Measurements from ENCODE around the gene DCLK3. TPM values are rescaled to one million over a fixed set of nuclear protein-coding genes. Genes with fewer than 3 reads are reported as not detected.

The DCLK3 gene
- total RNA-seq, 6 experiments from 2014 or later = not detected

- no peaks in the 10 kb centered on the region for H3K4me1 Mint-ChIP-seq (ENCODE audit: low read depth)
- no peaks in the 10 kb centered on the region for H3K9me3 Mint-ChIP-seq
- H3K36me3 Mint-ChIP-seq (ENCODE audit: low read depth) = no peaks in the 10 kb centered on the region
- H3K4me3 Mint-ChIP-seq = no peak overlapping the region
- H3K27ac Mint-ChIP-seq = no peak overlapping the region
- DNase-seq = no peak
- H3K27me3 Mint-ChIP-seq (ENCODE audit: insufficient read depth) = peaks cover 6% of the 10 kb centered on the region
- no peak for TF ChIP-seq CTCF (IDR thresholded peaks at IDR 0.05)
Measured at GRCh38 chr3:36738702-36739101, 25.7 kb downstream of the DCLK3 start.

- DNase-seq = no peak
- Mint-ChIP-seq H3K27me3 (ENCODE audit: insufficient read depth) (peaks cover 8% of the 10 kb centered on the region), H3K36me3 (ENCODE audit: low read depth) (no peaks in the 10 kb centered on the region), H3K9me3 (no peaks in the 10 kb centered on the region), H3K4me1 (ENCODE audit: low read depth) (peaks cover 6% of the 10 kb centered on the region; the same call in 1 of the 2 replicates), H3K4me3 (no peak overlapping the region), H3K27ac (no peak overlapping the region)
- TF ChIP-seq CTCF (IDR thresholded peaks at IDR 0.05) = no peak
Measured at GRCh38 chr3:36736301-36736700, 28.1 kb downstream of the DCLK3 start.

- no peak overlapping the region for H3K4me3 Mint-ChIP-seq
- no peak for DNase-seq
- no peak for TF ChIP-seq CTCF (IDR thresholded peaks at IDR 0.05)
- H3K27me3 Mint-ChIP-seq (ENCODE audit: insufficient read depth) = peaks cover 13% of the 10 kb centered on the region
- H3K27ac Mint-ChIP-seq = no peak overlapping the region
- no peaks in the 10 kb centered on the region for H3K36me3 Mint-ChIP-seq (ENCODE audit: low read depth)
- H3K9me3 Mint-ChIP-seq = no peaks in the 10 kb centered on the region
- peaks cover 6% of the 10 kb centered on the region; the same call in 1 of the 2 replicates for H3K4me1 Mint-ChIP-seq (ENCODE audit: low read depth)
Measured at GRCh38 chr3:36734742-36735141, 29.6 kb downstream of the DCLK3 start.

- Mint-ChIP-seq H3K27ac (no peak overlapping the region), H3K4me3 (no peak overlapping the region), H3K36me3 (ENCODE audit: low read depth) (no peaks in the 10 kb centered on the region), H3K9me3 (no peaks in the 10 kb centered on the region), H3K4me1 (ENCODE audit: low read depth) (peaks cover 6% of the 10 kb centered on the region; the same call in 1 of the 2 replicates), H3K27me3 (ENCODE audit: insufficient read depth) (peaks cover 17% of the 10 kb centered on the region)
- no peak for TF ChIP-seq CTCF (IDR thresholded peaks at IDR 0.05)
- DNase-seq = no peak
Measured at GRCh38 chr3:36733723-36734122, 30.6 kb downstream of the DCLK3 start.

GRCh38 chr3:36733162-36733696, 31.1 kb downstream of the DCLK3 start:
- Mint-ChIP-seq H3K36me3 (ENCODE audit: low read depth) (no peaks in the 10 kb centered on the region), H3K27ac (no peak overlapping the region), H3K27me3 (ENCODE audit: insufficient read depth) (peaks cover 21% of the 10 kb centered on the region), H3K4me3 (no peak overlapping the region), H3K9me3 (no peaks in the 10 kb centered on the region), H3K4me1 (ENCODE audit: low read depth) (peaks cover 6% of the 10 kb centered on the region; the same call in 1 of the 2 replicates)
- no peak for TF ChIP-seq CTCF (IDR thresholded peaks at IDR 0.05)
- DNase-seq = no peak
